ENCODE results near the gene USP36. TPM values are rescaled to one million over a fixed set of nuclear protein-coding genes. Genes with fewer than 3 reads are reported as not detected.

The USP36 gene
- polyA plus RNA-seq, 3 donors: 4.4 to 30.0 (median 6.1) TPM

DNA sequence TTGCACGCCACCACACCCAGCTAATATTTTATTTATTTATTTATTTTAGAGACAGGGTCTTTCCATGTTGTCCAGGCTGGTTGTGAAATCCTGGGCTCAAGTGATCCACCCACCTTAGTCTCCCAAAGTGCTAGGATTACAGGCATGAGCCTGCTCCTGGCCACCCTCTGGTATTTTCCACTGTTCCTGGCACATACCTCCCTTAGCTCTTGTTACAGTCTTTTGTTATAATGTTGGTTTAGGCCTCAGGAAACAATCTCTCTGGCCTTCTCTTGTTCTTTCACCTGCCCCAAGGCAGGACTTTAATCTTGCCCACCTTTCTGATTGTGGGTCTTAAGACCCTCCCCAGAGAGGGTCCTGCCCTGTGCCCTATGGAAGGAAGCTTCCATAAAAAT, 55.0 kb downstream of the USP36 start:
- H3K36me3 Mint-ChIP-seq: no peaks in the 10 kb centered on the region
- no CpG with 5 or more reads among the region's 1 CpG for WGBS (ENCODE audit: insufficient coverage)
- H2AFZ ChIP-seq (ENCODE audit: insufficient read depth, low read depth, low read length, poor library complexity, severe bottlenecking): no peak overlapping the region
- no peaks in the 10 kb centered on the region for H3K36me3 ChIP-seq (replicated peaks in 1 of 2; ENCODE audit: control insufficient read depth in 1 of 2, insufficient read depth in 2 of 2, low read length in 2 of 2)
- no peaks in the 10 kb centered on the region for H4K20me1 ChIP-seq (ENCODE audit: insufficient read depth, low read length)
- H3K27me3 Mint-ChIP-seq (ENCODE audit: low read depth in 3 of 3): peaks cover 0 to 2% (median 2%) of the 10 kb centered on the region in 3 donors
- H3K79me2 ChIP-seq (ENCODE audit: insufficient read depth, low read length): peaks cover 22% of the 10 kb centered on the region
- no peak overlapping the region for H3K4me3 ChIP-seq (replicated peaks in 1 of 3; ENCODE audit: low read depth in 2 of 3, low read length in 3 of 3)
- DNase-seq: no peak
- H3K4me1 Mint-ChIP-seq: peaks cover 34% of the 10 kb centered on the region
- TF ChIP-seq, protein P1, sequence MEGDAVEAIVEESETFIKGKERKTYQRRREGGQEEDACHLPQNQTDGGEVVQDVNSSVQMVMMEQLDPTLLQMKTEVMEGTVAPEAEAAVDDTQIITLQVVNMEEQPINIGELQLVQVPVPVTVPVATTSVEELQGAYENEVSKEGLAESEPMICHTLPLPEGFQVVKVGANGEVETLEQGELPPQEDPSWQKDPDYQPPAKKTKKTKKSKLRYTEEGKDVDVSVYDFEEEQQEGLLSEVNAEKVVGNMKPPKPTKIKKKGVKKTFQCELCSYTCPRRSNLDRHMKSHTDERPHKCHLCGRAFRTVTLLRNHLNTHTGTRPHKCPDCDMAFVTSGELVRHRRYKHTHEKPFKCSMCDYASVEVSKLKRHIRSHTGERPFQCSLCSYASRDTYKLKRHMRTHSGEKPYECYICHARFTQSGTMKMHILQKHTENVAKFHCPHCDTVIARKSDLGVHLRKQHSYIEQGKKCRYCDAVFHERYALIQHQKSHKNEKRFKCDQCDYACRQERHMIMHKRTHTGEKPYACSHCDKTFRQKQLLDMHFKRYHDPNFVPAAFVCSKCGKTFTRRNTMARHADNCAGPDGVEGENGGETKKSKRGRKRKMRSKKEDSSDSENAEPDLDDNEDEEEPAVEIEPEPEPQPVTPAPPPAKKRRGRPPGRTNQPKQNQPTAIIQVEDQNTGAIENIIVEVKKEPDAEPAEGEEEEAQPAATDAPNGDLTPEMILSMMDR (IDR thresholded peaks at IDR 0.05): no peak
- H3K27me3 ChIP-seq (ENCODE audit: control insufficient read depth in 2 of 2, insufficient read depth in 2 of 2, low read length in 2 of 2): no peaks in the 10 kb centered on the region
- intact Hi-C loops (cut with micrococcal nuclease): loop anchor here in 1 of 2 donors (5.0 kb wide), 1 partner anchor 37 kb away; no protein-coding TSS in a partner anchor
- H3K27ac ChIP-seq (ENCODE audit: low read depth in 1 of 2, low read length in 2 of 2): no peak overlapping the region
- H3K4me2 ChIP-seq (replicated peaks; ENCODE audit: extremely low read depth, low read length, poor library complexity, severe bottlenecking): no peak overlapping the region
- H3K9me3 Mint-ChIP-seq: no peaks in the 10 kb centered on the region
- no peak overlapping the region for H3K4me3 Mint-ChIP-seq
- no peak overlapping the region for H3K9ac ChIP-seq (ENCODE audit: insufficient read depth, low read length, poor library complexity, severe bottlenecking)
- no peaks in the 10 kb centered on the region for H3K9me3 ChIP-seq (replicated peaks in 1 of 2; ENCODE audit: control insufficient read depth in 1 of 2, insufficient read depth in 1 of 2, low read length in 2 of 2)
- no peak overlapping the region for H3K27ac Mint-ChIP-seq
- peaks cover 27 to 40% of the 10 kb centered on the region in 2 donors for H3K4me1 ChIP-seq (ENCODE audit: control insufficient read depth in 1 of 2, insufficient read depth in 2 of 2, low read length in 2 of 2)

DNA sequence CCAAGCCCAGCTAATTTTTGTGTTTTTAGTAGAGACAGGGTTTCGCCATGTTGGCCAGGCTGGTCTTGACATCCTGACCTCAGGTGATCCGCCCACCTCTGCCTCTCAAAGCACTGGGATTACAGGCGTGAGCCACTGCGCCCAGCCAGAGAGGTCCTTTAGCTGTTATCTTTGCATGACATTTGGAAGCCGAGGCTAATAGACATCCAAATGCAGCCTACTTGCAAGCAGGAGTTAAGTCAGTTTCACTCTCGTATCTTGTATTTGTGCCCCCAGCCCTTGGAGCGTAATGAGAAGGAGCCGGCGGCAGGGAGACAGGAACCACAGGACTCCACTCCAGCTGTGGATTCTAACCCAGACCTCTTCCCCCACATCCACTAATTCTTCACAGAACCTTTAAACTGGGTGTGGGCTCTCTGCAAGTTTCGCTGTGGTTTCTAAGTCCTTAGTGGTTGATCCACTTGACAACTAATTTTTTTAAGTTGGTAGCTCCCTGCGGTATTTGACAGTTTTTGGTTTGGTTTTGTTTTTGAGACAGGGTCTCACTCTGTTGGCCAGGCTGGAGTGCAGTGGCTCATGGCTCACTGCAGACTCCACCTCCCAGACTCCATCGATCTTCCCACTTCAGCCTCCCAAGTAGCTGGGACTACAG, 55.5 kb downstream of the USP36 start:
- peaks cover 4% of the 10 kb centered on the region for H4K20me1 ChIP-seq (ENCODE audit: insufficient read depth, low read length)
- WGBS (ENCODE audit: insufficient coverage): 94% methylated on average over 9 of the region's 12 CpGs
- no peak for DNase-seq
- intact Hi-C loops (cut with micrococcal nuclease): loop anchor here in 1 of 2 donors (5.0 kb wide), 1 partner anchor 37 kb away; no protein-coding TSS in a partner anchor
- no peak overlapping the region for H2AFZ ChIP-seq (ENCODE audit: insufficient read depth, low read depth, low read length, poor library complexity, severe bottlenecking)
- peaks cover 35% of the 10 kb centered on the region for H3K4me1 Mint-ChIP-seq
- H3K9me3 Mint-ChIP-seq: no peaks in the 10 kb centered on the region
- H3K27ac ChIP-seq (ENCODE audit: low read depth in 1 of 2, low read length in 2 of 2): no peak overlapping the region
- H3K4me1 ChIP-seq (ENCODE audit: control insufficient read depth in 1 of 2, insufficient read depth in 2 of 2, low read length in 2 of 2): peaks cover 33 to 40% of the 10 kb centered on the region in 2 donors
- no peak overlapping the region for H3K4me2 ChIP-seq (replicated peaks; ENCODE audit: extremely low read depth, low read length, poor library complexity, severe bottlenecking)
- H3K79me2 ChIP-seq (ENCODE audit: insufficient read depth, low read length): peaks cover 27% of the 10 kb centered on the region
- H3K4me3 Mint-ChIP-seq: no peak overlapping the region
- no peaks in the 10 kb centered on the region for H3K9me3 ChIP-seq (replicated peaks in 1 of 2; ENCODE audit: control insufficient read depth in 1 of 2, insufficient read depth in 1 of 2, low read length in 2 of 2)
- TF ChIP-seq, protein P1 (IDR thresholded peaks at IDR 0.05): no peak
- no peak overlapping the region for H3K4me3 ChIP-seq (replicated peaks in 1 of 3; ENCODE audit: low read depth in 2 of 3, low read length in 3 of 3)
- H3K36me3 ChIP-seq (replicated peaks in 1 of 2; ENCODE audit: control insufficient read depth in 1 of 2, insufficient read depth in 2 of 2, low read length in 2 of 2): no peaks in the 10 kb centered on the region
- peaks cover 0 to 2% (median 2%) of the 10 kb centered on the region in 3 donors for H3K27me3 Mint-ChIP-seq (ENCODE audit: low read depth in 3 of 3)
- H3K36me3 Mint-ChIP-seq: peaks cover 0 to 2% of the 10 kb centered on the region in 2 donors
- H3K27me3 ChIP-seq (ENCODE audit: control insufficient read depth in 2 of 2, insufficient read depth in 2 of 2, low read length in 2 of 2): no peaks in the 10 kb centered on the region
- no peak overlapping the region for H3K9ac ChIP-seq (ENCODE audit: insufficient read depth, low read length, poor library complexity, severe bottlenecking)
- no peak overlapping the region for H3K27ac Mint-ChIP-seq

All from CD14-positive monocyte (primary cell).